ENCODE results near the gene AURKAIP1. TPM values are rescaled to one million over a fixed set of nuclear protein-coding genes. Genes with fewer than 3 reads are reported as not detected.
A peak's percentile ranks its signal among the peaks of the same experiment; 100 is the strongest.

The AURKAIP1 gene
- total RNA-seq, 1 donor from 2014 or later, result 31.0 TPM

- no peak for FAIRE-seq
These were observed 23.2 kb downstream of the AURKAIP1 start for GRCh38 chr1:1351511-1352427.

GRCh38 chr1:1349256-1350012 lies 25.6 kb downstream of the AURKAIP1 start, which contains the start of gene DVL1:
Gene DVL1 (minus strand): TSS chr1:1349418. CDS start chr1:1349065, 353 bp downstream.
- DNase-seq (ENCODE audit: low spot score in 2 of 2), result peak; percentile 97 to 99
- no peak for FAIRE-seq

More at GRCh38 chr1:1351511-1352427, 23.2 kb downstream of the AURKAIP1 start:
- no peak for DNase-seq (ENCODE audit: low spot score in 2 of 2)

DNA sequence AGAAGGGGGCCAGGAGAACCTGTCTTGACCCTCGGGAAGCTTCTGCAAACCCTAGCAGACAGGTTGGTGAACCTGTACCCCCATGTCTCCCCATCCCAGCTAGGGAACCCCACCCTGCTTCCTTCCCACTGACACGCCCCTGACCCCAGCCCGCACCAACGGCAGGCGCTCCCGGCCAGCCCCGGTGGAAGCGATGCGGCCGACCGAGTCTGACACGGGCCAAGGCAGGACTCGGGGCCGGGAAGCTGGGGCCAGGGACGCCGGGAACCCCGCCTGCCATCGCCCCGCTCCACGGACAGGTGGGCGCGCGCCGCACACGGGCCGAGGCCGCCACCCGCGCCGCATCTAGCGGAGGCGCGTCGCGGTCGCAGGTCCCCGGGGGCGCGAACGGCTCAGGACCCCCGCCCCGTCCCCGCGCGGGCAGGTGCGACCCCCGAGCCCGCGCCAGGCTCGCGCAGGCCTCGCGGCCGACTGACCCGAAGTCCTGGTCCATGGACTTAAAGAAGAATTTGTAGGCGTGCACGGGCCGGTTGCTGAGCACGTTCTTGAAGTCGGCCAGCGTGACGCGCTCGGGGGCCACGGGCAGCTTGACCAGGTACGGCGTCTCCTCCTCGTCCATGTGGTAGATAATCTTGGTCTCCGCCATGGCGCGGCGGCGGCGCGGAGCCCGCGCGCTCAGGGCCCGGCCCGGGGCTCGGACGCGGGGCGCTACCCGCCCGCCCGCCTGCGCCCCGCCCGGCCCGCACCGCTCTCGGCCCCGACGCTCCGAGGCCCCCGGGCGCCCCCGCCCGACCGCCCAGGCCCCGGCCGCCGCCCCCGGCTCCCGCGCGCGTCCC lies 26.4 kb downstream of the AURKAIP1 start:
- FAIRE-seq (no peak), DNase-seq (ENCODE audit: low spot score in 2 of 2) (no peak)

GRCh38 chr1:1347663-1348419 lies 27.2 kb downstream of the AURKAIP1 start:
- no peak for DNase-seq (ENCODE audit: low spot score in 2 of 2)
- no peak for FAIRE-seq

- DNase-seq (ENCODE audit: low spot score in 2 of 2), result no peak
- no peak for FAIRE-seq
These were observed 27.9 kb downstream of the AURKAIP1 start for GRCh38 chr1:1347026-1347595.

DNA sequence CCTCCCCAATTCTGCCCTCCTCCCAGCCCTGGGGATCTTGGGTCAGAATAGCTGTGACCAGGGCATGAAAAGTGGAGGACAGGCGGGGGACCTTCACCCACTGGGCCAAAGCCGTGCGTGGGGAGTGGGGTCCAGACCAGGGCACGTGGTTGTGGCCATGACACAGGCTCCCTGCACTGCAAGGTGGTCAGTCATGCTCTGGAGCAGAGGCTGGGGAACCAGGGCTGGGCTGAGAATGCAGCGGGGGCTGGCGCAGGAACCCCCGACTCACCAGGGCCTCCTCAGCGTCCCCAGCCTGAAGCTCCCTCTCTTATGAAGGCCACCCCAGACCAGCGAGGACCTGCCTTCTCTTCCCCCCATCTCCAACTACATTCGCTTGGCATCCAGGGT lies 28.5 kb downstream of the AURKAIP1 start:
- FAIRE-seq, result no peak
- no peak for DNase-seq (ENCODE audit: low spot score in 2 of 2)

DNA sequence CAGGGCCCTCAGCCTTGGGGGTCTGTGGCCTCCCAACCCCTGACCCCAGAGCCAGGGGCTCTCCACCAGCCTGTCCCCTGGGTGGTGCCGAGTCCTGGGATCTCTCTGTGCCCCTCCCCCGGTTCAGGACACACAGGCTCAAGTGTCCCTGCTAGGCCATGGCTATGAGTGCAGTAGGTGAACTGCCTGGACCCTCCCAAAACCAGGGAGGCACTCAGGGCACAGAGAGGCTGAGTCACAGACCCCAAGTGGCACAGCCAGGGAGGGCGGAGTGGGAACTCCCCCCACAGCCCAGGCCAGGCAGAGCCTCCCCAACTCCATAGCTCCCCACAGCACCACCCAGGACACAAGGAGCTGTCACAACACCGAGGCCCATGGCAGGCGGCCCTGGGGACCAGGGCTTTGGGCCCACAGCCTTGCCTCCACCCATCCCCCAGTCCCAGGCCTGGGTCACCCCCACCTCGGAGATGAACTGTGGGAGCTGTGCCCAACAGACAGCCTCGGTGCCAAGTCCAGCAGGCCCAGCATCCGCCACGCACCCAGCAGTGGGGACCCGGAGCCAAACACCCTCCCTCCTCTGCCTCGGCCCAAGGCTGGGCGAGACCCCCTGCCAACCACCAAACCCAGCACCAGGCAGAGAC lies 29.0 kb downstream of the AURKAIP1 start:
- FAIRE-seq, result no peak

GRCh38 chr1:1345384-1345783 lies 29.6 kb downstream of the AURKAIP1 start:
- FAIRE-seq, result no peak
- DNase-seq (ENCODE audit: low spot score in 2 of 2), result no peak

More for the DNA sequence above, 29.0 kb downstream of the AURKAIP1 start:
- DNase-seq (ENCODE audit: low spot score in 2 of 2), result no peak

- DNase-seq (ENCODE audit: low spot score in 2 of 2), result no peak
- FAIRE-seq, result no peak
These were observed 30.2 kb downstream of the AURKAIP1 start for GRCh38 chr1:1344655-1345361.

DNA sequence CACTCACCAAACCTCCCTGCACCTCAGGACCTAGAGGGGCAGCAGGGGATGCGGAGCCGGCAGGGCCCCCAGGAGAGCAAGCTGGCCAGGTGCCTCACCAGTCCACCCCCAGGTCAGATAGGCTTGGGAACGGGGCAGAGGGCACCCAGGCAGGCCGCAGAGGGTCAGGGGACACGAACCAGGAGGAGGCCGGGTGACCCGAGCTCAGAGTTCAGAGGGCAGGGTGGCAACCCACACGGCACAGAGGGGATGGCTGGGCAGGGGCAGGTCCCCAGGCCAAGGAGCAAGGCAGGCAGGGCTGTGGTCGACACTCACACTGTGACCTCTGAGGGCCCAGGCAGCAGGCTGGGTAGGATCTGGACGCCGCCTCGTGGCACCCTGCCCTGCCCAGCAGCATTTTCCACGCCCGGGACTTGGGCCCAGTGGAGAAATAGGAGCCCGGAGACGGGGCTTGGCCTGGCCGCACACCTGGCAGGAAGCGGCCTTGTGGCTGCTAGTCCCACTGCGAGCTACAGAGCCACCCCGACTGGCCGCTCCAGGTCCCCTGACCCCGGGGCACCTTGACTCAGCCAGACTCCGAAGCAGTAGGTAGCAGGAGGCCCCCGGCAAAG lies 31.1 kb downstream of the AURKAIP1 start:
- no peak for DNase-seq (ENCODE audit: low spot score in 2 of 2)
- FAIRE-seq, result no peak

DNA sequence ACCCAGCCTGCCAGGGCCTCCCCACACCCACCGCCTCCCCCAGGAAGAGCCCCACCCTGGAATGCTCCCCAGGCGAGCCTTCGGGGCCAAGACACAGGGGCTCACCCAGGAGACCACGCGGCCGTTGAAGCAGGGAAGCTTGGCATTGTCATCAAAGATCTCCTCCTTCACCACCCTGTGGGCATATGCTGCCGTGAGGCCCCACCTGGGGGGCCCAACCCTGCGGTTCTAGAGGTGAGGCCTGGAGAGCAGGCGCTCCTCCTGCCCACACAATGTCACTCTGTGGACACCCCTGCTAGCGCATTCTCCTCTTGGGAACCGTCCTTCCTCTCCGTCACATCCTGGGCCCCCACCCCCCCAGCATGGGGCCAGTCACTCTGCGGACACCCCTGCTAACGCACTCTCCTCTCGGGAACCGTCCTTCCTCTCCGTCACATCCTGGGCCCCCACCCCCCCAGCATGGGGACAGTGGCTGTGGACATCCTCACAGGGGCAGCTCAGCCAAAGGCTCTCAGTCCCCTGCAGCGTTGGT lies 32.4 kb downstream of the AURKAIP1 start:
- no peak for FAIRE-seq
- DNase-seq (ENCODE audit: low spot score in 2 of 2), result no peak

DNA sequence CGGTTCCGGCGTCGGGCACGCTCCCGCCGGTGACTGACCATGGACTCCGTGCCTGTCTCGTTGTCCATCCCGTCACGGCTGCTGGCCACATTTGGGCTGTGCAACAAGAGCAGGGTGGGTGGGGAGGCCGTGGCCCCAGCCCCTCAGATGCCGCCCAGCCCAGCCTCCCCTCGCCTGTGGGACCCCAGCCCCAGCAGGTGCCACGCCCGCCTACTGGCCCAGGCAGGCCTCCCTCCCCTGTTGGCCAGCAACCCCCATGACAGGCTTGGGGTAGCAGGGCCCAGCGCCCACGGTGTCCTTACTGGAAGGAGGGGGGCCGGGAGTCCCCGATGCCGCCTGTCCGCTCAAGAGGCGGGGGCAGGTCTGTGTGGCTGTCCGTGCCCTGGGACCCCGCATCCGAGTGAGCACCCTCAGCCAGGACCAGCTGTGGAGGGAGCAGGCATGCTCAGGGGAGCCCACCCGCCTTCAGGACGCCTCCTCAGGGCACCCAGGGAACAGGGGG lies 32.9 kb downstream of the AURKAIP1 start:
- DNase-seq (ENCODE audit: low spot score in 2 of 2) (no peak), FAIRE-seq (no peak)

DNA sequence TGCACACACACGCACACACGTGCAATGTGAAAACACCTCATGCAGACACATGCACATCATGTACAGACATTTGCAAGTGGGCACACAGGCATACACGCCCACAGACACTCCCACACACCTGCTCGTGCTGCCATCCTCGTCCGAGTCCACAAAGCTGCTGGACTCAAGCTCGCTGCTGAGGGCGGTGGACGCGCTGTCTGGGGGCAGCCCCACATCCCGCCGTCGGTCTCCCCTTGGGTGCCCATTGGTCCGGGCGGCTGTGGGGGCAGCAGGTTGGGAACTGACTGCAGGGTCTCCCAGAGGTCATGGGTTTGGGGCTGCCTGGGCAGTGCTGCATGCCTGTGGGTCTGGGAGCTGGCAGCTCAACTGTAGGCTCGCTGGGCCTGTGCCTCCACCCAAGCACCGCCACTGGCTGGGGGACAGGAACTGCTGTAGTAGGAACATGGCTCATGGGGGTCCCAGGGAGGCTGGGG lies 33.4 kb downstream of the AURKAIP1 start:
- FAIRE-seq (no peak), DNase-seq (ENCODE audit: low spot score in 2 of 2) (no peak)

- FAIRE-seq (no peak), DNase-seq (ENCODE audit: low spot score in 2 of 2) (no peak)
These were observed 34.0 kb downstream of the AURKAIP1 start for GRCh38 chr1:1340791-1341548.

GRCh38 chr1:1340185-1340584 lies 34.8 kb downstream of the AURKAIP1 start:
- FAIRE-seq (no peak), DNase-seq (ENCODE audit: low spot score in 2 of 2) (no peak)

DNA sequence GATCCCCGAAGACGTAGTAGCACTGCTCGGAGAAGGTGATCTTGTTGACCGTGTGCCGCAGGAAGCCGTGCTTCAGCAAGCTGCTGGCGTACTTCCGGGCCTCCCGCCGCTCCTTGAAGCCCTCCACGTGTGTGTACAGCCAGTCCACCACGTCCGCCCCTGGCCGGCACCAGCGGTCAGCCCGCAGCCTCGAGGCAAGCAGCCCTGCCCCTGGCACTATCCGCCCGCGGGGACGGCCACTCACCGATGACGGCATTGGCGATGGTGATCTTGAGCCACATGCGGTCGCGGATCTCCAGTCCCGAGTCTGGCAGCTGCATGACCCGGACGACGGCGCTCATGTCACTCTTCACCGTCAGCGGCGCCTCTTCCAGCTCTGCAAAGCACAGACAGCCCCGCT lies 36.7 kb downstream of the AURKAIP1 start:
- FAIRE-seq (no peak), DNase-seq (ENCODE audit: low spot score in 2 of 2) (no peak)

DNA sequence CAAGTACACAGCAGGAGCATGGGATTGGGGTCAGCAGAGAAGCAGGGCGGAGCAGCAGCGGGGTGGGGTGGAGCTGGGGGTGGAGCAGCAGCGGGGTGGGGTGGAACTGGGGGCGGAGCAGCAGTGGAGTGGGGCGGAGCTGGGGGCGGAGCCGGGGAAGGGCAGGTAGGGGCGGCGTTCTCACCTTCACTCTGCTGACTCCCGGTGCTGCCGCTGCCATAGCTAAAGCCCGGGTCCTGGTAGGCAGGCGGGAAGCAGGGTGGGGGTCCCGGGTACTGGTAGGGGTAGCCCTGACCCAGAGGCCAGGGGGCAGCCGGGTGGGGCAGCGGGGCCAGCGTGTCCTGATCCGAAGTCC lies 37.2 kb downstream of the AURKAIP1 start:
- DNase-seq (ENCODE audit: low spot score in 2 of 2) (no peak), FAIRE-seq (no peak)

Measured in frontal cortex (tissue), 4 donors.